Measurements from ENCODE around the gene YPEL2. TPM values are rescaled to one million over a fixed set of nuclear protein-coding genes. Genes with fewer than 3 reads are reported as not detected.
"Not testable (repeated sequence)": the region's sequence is repeated elsewhere in the genome, so short reads cannot be mapped to it uniquely, and the experiment has no call there.

The YPEL2 gene
- polyA plus RNA-seq, 4 donors, result 8.6 to 35.1 (median 33.0) TPM

DNA sequence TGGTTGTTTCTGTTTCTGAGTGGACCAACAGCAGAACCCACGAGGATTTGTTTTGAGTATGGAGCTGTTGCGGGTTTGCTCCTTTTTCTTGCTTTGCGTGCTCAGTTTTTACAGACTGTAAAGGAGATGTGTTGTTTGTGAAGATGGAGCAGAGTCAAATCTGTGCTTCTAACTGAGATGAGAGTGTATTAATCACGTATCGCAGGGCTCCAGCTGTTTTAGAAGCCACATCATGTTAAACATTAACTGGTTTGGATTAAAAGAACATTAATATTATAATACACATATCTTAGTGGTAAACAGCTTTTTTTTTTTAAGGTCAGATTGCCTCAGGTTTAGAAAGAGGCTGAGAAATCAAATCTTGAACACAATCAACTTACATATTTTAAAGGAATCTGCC is 69.4 kb downstream of the YPEL2 start:
- no peak for DNase-seq (ENCODE audit: low read depth in 4 of 4, low spot score in 3 of 4)

DNA sequence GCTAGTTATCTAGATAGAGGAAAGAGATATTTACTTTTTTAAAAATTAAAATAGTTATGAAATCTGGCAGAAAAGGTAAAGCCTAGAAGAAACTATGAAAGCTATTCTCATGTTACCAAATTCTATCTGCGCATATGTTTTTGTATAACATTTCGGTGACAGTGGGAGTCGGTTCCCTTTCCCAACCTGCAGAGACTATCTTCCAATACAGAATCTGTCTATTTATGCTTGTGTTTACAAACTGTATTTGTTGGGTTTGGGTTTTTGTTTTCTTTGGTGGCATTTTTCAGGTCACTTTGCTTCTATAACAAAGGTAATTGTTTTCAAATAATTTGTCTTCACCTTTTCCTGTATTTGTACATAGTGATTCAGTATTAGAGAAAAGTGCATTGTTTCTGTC is 69.8 kb downstream of the YPEL2 start:
- DNase-seq (ENCODE audit: low read depth in 4 of 4, low spot score in 3 of 4), result no peak

DNA sequence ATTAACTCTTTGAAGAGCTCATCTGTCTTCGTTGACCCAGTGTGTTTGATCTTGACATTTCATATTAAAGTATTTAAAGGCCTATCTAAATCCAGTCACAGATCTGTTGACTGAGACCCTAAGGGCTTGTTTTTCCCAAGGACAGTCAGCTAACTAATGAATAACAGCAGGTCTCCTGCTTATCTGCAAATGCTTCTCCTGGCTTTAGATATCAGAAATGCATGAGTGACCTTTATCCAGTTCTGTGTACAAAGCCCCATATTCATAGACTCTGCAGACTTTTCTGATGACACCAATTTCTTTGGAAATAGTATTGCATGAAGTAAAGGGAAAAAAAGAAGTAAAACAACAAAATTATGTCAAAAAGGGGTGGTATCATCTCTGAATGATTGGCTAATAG is 70.3 kb downstream of the YPEL2 start:
- no peak for DNase-seq (ENCODE audit: low read depth in 4 of 4, low spot score in 3 of 4)

DNA sequence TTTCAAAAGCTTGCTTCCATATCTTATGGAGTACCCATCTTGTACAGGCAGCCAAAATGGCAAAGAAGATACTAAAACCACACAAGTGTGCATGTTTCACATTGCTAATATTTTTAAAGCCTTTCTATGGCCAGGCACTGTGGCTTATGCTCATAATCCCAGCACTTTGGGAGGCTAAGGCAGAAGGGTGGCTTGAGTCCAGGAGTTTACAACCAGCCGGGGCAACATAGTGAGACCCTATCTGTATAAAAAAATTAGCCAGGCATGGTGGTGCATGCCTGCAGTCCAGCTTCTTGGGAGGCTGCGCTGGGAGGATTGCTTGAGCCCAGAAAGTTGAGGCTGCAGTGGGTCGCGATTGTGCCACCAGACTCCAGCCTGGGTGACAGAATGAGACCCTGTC is 71.3 kb downstream of the YPEL2 start:
- DNase-seq (ENCODE audit: low read depth in 4 of 4, low spot score in 3 of 4), result no peak

DNA sequence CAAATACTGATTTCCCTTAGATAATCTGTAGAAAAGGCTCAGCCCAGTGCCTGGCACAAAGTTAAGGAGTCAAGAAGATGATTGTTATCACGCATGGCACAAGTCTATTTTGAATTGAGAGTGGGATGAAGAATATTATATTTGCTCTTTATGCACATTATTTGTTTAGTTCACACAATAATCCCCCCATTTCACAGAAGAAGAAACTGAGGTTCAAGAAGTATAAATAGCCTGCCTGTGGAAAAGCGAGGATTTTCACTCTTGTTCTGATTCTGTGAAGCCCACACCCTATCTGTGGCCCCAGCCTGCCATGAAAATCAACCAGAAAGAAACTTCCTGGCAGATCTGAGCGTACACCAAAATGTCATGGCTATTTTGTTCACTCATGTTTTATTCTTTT is 73.0 kb downstream of the YPEL2 start:
- DNase-seq (ENCODE audit: low read depth in 4 of 4, low spot score in 3 of 4), result no peak

DNA sequence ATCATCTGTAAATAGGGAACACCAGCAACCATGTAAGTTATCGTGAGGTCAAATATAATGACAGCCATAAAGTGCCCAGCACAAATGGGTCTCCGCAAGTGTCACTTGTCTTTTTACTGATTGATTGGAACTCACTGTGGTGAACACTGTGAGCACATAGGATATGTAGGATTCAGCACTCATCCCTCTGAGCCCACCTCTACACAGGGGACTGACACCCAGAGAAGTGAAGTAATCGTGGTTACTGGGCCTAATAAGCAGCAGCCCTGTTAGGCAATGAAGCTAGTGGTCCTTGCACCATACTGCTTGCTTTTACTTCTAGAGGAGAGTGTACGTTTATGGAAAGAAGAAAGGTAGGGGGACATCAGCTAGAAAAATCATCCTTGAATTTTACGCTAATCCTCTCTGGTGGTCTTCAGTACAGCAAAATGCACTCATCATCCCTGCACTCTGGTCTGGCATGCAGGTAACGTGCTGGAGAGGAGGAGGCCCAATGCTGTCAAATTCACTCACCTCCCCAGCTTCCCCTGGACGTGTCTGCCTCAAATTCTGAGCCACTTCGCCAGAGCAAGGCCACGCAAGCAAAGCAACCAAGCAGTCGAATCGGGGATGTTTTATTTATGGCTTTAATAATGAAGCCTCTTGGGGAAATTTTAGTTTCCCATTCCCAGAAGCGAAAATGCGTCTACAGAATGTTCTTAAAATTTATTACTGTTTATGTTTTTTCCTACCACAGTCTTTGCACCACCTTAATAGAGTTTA is 74.7 kb downstream of the YPEL2 start:
- DNase-seq (ENCODE audit: low read depth in 4 of 4, low spot score in 3 of 4), result no peak

DNA sequence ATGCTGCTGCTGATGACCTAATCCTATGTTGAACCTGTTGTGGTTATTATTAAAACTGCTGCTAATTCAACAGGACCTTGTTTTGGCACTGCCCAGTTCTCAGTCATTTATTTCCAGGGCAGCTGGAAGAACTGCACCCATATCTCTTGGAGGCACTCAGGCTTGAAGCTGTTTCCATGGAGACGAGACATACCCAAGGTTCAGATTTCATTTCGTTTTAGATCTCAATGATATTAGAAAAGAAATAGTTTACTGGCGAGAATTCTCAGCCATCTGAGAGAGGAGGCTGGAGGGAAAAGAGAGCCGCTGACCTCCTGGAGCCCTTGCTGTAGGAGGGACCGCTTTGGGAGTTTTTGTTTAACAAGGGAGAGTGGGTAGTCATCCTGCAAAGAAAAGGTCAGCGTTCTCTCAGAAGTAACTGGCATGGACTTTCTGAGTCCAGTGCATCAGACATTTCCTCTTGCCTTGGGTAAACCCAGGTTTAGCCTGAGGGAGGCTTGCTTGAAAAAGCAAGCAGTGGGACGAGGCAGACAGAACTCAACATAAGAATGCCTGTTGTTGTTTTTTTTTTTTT is 75.4 kb downstream of the YPEL2 start:
- DNase-seq (ENCODE audit: low read depth in 4 of 4, low spot score in 3 of 4), result peak in 3 of 4 donors; percentile 68 to 83 (median 71)

DNA sequence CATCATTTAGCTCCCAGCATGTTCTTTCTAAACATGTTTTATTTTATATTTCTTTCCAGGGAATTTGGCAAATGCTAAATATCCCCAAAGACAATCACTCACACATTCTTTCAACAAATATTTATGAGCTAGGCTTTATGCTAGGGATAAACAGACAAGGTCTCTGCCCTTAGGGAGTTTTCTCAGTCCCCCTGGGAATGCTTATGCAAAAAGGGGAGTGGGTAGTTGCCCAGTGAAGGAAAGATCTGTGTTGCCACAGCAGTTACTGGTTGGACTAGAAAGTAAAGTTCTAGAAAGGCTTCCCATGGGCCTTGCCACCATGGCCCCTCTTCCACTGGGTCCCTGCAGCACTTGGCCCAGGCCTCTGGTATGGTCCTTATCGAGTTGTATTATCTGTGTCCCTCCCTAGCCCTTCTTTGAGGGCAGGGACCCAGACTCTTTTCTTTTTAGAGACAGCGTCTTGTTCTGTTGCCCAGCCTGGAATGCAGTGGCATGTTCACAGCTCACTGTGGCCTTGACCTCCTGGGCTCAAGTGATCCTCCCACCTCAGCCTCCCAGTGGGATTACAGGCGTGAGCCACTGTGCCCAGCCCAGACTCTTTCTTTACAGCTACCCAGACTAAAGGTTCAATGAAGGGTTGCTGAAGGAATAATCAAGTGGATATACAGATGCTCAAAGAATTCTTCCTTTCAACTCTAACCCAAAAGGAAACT is 78.0 kb downstream of the YPEL2 start:
- DNase-seq (ENCODE audit: low read depth in 4 of 4, low spot score in 3 of 4), result no peak

DNA sequence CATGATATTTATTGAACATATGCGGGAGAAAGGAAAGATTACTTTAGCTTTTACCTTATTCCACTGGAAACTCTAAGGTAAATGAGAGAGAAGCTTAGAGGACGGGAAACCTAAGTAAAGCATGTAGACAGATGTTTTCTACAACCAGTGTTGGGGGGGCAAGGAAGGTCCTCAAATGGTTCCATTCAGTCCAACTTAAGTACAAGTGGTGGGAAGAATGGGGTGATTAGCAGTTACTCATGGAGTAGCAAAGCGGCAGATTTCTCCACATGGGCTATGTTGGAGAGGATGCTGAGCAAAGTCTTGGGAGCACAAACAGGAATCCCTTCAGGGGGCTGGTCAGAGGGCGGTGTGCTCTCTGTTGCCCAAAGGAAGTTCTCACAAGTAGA is 78.6 kb downstream of the YPEL2 start:
- no peak for DNase-seq (ENCODE audit: low read depth in 4 of 4, low spot score in 3 of 4)

DNA sequence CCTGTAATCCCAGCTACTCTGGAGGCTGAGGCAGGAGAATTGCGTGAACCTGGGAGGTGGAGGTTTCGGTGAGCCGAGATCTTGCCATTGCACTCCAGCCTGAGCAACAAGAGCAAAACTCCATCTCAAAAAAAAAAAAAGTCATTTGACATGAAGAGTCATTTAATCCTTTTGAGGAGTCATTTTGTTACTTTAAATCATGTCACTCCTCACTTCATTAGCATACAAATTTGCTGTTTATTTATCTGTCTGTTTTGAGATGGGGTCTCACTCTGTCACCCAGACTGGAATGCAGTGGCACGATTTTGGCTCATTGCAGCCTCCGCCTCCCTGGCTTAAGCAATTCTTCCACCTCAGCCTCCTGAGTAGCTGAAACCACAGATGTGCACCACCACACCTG is 81.0 kb downstream of the YPEL2 start:
- DNase-seq (ENCODE audit: low read depth in 4 of 4, low spot score in 3 of 4), result not testable (repeated sequence)

DNA sequence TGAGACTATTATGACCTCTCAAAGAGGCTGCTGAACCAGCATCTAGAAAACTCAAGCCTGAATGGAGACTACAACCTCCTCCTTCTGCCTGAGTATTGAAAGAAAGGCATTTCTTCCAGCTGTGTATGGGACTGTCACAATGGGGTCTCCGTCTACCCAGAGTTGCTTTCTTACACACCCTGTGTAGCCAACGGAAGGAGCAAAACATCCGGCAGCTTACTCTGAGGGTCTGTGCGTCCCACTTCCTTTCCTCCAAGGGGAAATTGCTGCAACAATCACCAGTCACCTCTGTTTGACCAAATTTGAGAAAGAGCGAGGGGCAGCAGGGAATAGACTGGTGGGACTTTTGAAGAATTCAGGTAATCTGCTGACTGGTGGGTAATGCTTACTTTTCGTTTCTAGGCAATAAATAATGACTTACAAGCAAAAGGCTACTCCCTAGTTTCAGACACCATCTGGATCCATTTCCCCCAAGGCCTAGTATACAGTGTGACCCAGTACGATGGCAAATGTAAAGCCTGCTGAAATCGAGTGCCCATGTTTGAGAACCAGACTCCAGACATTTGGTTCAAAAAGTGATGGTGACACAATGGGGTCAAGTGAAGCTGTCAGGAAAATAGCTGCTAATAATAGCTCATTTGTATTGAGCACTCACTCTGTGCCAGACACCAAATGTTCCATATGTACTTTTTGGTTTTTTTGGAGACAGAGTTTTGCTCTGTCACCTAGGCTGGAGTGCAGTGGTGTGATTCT is 81.7 kb downstream of the YPEL2 start:
- no peak for DNase-seq (ENCODE audit: low read depth in 4 of 4, low spot score in 3 of 4)

DNA sequence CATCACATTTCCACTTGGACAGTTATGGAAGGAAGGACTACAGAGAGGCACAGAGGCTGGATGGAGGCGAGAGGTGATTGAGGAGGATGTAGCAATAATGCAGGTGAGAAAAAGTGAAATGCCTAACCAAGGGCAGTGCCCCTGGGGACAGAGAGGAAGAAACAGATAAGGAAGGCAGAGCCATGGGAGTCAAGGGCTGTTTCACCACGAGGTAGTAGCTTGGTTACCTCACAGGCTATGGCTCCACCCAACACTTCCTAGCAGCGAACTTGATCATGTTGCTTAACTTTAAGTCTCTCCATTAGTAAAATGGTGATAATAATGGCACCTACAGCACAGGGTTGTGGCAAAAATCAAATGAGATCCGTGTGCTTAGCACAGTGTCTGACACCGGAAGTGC is 83.9 kb downstream of the YPEL2 start:
- no peak for DNase-seq (ENCODE audit: low read depth in 4 of 4, low spot score in 3 of 4)

DNA sequence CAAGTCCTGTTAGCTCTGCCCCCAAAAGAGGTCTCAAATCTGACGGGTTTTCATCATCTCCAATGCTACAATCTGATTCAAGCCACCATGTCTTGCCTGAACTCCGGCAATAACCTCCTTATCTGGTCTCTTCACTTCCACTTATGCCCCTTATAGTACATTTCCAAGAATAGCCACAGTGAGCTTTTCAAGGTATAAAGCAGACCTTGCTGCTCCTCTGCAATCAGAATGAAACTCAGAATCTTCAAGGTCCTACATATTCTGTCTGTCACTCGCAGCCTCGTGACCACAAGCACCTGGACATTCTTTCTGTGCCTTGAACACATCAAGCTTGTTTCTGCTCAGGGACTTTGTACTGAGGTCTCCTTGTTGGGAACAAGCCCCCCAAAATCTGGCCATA is 84.7 kb downstream of the YPEL2 start:
- DNase-seq (ENCODE audit: low read depth in 4 of 4, low spot score in 3 of 4), result no peak

DNA sequence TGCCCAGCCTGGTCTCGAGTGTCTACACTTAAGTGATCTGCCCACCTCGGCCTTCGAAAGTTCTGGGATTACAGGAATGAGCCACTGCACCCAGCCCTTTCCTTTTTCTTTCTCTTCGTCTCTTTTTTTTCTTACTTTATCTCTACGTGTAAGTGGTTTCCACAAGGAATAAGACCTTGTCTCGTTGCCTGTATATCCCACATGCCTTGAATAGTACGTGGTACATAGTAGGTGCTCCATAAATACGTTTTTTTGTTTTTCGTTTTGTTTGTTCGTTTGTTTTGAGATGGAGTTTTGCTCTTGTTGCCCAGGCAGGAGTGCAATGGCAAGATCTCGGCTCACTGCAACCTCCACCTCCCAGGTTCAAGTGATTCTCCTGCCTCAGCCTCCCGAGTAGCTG is 86.0 kb downstream of the YPEL2 start:
- DNase-seq (ENCODE audit: low read depth in 4 of 4, low spot score in 3 of 4), result no peak

DNA sequence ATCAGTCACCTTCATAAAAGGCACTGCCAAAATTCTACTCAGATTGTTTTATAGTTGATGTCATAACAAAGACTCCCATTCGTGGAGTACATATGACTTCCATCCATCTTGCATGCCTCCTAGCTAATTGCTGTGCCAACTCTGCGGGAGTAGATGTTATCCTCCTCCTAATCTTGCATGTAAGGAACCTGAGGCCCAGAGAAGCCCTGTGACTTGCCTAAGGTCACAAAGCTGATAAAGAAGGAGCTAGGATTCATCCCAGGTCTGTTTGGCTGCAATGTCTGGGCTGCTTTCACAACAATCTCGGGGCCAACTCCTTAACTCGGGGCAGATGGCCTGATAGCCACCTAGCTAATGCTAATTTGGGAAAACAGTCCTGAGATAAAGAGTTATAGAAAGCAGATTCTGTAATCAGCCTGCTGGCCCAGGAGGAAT is 87.3 kb downstream of the YPEL2 start:
- no peak for DNase-seq (ENCODE audit: low read depth in 4 of 4, low spot score in 3 of 4)

DNA sequence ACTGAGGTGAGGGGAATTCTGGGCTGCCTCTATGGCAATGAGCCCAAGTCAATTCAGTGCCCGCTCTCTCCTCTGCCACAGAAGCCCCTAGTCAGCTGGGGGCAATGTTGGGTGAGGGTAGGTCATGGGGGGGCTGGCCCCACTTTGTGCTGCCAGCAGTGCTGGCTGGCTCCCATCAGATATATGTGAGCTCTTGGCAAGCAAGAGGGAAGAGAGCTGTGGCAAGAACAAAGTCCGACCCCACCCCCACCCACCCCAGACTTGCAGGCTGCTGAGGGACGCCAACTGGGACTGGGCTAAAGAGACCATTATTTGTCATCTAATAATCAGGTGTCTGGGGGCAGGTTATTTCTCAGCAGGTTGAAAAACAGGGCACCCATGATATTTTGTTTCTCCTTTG is 89.4 kb downstream of the YPEL2 start:
- DNase-seq (ENCODE audit: low read depth in 4 of 4, low spot score in 3 of 4), result no peak

DNA sequence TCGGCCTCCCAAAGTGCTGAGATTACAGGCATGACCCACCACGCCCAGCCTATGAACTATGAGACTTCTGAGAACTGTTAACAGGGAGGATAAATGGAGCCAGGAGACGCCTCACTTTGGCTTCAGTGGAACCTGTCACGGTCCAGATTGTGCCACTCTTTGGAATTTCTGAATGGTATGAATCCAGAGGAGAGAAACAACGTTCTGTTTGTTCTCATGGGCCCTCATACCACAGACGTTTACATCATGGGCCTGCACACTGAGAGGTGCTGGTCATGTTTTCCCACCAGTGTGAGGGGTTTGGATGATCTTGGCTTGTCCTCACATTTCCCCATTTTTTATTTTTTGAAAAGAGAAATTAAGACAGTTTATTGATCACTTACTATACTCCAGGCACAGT is 90.3 kb downstream of the YPEL2 start:
- no peak for DNase-seq (ENCODE audit: low read depth in 4 of 4, low spot score in 3 of 4)

DNA sequence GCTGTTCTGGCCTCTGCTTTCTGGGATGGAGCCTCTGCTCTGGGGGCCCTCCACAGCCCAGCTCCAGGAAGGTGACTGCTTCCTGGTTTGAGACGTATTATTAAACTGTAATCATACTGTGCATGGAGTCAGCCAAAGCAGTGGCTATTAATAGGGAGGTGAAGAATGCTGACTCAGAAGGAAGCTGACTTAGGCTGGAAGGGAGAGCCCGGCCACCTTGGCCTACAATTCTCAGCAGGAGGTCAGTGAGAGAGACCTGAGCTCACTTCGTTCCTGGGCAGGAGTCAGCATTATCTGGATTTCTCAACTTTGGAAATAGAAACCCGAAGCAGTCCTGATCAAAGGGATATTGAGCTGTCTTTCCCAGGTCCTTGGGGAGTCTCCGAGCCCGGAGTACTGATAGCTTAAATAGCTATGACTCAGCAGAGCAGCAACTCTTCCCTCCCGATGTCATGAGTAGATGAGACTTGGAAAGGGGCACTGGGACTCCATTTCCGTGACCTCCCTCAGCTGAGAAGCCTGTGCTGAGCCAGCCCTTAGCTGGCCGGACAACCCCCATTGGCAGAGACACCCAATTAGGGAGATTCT is 91.8 kb downstream of the YPEL2 start:
- DNase-seq (ENCODE audit: low read depth in 4 of 4, low spot score in 3 of 4), result no peak

DNA sequence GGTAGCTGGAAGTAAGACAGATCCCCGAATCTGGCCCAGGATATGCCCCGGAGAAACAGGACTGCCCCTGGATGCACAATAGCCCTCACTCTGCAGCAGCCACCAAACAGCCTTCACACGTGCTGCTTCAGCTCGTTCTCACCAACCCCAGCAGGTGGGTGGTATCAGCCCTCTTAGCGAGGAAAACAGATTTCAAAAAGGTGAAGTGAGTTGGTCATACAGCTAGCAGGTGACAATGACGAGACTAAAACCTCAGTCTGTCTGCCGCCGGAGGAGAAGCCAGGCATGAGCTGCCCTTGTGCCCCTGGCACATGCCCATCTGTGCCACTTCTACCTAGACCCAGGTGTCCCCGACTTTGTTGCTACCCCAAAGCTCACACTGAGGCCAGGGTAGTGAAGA is 92.4 kb downstream of the YPEL2 start:
- no peak for DNase-seq (ENCODE audit: low read depth in 4 of 4, low spot score in 3 of 4)

DNA sequence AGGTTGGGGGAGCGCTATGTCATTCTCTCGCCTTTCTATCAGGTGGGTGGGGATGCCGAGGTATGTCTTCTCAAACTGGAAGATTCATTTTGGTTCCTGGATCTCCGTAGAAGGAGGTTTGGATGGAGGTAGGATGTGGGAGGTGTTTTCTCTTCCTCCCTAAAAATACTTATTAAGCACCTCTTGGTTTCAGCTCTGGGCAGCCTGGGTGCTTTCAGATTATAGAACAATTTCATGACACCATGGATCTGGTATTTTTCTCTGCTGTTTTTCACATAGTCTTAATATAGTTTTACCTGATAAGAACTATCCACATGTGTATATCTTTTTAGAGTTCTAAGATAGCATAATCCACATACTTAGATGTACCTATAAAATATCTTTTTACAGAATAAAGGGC is 92.9 kb downstream of the YPEL2 start:
- DNase-seq (ENCODE audit: low read depth in 4 of 4, low spot score in 3 of 4), result no peak
